Activated CD4-positive, alpha-beta T cell treated with anti-CD3 and anti-CD28 coated beads for 24 hours (primary cell): Measurements from ENCODE around the gene AOX1.
"Not testable (repeated sequence)": the region's sequence is repeated elsewhere in the genome, so short reads cannot be mapped to it uniquely, and the experiment has no call there.

Experiments
- DNase-seq, 2 donors: peaks; one replicate each; pipeline ENCODE4 v3.0.0-alpha.2; 2020; ENCODE audit warnings: low read depth in 2 of 2

Gene AOX1

DNA sequence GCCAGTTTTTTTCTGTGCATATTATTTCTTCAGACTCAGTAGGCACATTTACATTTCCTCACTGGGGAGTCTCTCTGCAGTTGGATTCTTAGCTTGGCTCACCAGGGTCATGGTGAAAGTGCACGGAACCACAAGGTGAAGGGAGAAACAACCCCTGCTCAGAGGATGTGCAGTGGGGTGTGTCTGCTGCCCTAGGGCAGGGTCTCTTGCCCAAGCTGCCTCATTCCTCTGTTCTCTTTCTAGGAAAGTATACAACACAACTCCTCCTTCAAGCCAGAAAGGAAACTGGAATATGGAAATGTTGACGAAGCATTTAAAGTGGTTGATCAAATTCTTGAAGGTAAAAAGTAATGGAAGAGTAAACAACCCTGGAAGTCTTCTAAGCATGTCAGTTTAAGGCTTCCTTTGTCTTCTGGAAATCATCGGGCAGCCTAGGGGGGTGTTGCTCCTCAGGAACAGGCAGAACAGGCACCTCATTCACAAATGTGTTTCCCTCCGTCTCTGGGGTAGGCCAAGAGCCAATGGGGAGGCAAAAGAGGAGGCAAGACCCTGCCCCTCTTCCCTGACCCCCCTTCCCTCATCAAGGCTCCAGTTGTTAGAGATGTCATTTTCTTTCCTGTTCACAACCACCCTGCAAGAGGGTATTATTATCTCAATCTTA is 41.4 kb downstream of the AOX1 start:
- DNase-seq, result no peak

DNA sequence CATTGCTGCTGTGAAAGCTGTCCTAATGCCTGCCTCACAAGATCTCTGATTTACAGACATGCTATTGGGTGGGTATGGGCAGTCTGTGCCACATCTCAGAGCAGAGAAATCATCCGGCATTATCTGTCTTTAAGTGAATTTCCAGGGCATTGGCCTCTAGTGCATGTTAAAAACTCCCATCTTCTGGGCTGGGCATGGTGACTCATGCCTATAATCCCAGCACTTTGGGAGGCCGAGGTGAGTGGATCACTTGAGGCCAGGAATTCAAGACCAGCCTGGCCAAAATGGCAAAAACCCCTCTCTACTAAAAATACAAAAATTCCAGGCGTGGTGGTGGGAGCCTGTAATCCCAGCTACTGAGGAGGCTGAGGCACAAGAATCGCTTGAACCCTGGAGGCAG is 42.6 kb downstream of the AOX1 start:
- DNase-seq, result not testable (repeated sequence)

DNA sequence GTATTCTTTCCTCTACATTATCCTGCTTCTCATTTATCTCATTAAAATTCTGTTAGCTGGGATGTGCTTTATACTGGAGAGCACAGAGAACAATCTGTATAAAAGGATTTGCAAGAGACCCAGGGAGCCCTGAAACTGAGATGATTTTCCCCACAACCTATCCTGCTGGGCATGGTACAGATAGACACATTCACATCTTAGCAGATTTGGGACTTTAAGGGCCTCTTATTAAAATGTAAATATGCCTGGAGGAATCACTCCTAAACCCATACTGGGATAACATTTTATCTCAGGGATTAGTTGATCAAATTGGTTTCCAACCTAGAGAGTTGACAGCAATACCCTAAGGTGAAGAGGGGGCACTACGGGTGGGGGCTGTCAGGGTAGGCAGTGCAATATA is 45.5 kb downstream of the AOX1 start:
- DNase-seq, result no peak

DNA sequence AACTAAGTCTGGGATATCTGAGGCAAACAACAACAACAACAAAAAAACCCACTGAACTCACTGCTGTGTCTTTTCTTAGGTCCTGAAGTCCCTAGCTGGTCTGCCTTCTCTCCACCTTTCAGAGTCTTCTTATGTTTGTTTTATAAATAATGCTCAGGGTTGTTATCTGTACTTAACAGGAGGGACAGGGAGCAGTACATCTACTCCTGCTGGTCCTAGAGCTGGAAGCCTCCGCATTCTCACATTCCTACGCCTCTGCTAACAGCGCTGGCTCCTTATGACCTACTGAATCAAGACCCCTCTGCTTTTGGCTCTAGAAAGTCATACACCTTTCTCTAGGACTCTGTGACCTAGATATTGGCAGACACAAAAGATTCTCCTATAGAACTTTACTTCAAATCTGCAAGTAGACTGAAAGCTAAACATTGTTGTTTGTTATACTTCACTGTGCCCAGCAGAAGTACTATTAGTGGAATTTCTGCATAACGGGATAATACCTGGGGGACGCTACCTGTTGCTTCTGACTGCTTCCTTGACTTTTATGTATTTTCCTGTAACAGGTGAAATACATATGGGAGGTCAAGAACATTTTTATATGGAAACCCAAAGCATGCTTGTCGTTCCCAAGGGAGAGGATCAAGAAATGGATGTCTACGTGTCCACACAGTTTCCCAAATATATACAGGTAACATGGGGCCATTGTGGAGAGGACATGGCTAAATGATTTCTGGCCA is 48.6 kb downstream of the AOX1 start:
- DNase-seq, result no peak

DNA sequence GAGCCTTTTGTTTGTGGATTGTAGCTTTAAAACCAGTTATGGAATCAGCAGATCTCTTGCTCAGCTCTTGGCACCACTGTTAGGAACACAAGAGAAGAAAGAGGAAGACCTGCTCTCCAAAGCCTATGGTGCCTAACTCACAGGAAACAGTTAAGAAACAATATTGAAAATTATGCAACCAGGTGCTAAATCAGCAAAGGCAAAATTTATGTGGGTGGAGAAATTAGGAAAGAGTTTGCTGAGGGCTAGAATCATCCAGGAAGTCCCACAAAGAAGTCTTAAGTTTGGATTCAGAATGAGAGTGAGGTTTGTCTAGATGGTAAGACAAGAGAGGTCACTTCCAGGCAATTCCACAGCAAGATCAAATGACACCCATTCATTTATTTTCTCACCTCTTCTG is 49.4 kb downstream of the AOX1 start:
- no peak for DNase-seq

DNA sequence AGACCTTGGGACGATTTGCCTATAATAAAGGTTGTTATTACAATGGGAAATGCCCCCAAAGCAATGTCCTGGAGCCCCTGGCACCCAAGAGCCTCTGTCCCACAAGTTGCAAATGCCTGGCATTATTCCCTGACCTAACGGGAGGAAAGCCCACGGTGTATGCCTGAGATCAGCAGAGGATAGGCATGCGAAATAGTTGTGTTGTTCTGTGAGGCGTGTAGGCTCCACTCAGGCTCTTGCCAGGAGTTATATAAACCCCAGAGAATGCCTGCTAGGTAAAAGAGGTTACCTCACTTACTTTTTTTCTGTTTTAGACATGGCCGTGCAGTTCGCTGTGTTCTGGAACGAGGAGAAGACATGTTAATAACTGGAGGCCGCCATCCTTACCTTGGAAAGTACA is 52.1 kb downstream of the AOX1 start:
- no peak for DNase-seq

DNA sequence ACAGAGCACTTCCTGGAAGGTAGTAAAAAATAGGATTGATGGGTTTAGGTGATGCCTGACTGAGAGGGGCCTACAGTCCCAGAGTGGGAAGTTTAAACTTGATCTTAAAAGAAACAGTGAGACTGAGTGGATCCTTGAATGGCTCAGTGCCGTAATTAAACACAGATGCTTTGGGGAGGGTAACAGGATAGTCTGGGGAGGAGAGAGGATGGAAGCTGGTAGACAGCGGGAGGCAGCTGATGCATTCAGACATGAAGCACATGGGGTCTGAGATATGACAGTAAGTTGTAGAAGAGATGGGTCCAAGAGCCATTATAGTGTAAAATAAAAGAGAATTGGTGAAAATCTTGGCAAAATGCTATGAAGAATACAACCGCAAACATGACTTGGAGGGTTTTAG is 54.4 kb downstream of the AOX1 start:
- no peak for DNase-seq

DNA sequence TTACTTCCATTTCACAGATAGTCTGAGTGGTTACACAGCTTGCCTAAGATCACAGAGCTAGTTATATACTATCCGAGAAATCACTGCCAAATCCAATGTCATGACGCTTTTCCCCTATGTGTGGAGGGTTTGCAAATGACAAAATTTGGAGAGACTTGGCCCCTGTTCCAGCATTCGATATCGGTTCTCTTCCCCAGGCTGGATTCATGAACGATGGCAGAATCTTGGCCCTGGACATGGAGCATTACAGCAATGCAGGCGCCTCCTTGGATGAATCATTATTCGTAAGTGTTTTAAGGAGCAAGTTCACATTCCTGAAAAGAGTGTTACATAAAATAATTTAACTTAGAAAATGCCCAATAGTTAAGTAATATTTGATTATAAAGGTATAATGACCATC is 55.1 kb downstream of the AOX1 start:
- no peak for DNase-seq

DNA sequence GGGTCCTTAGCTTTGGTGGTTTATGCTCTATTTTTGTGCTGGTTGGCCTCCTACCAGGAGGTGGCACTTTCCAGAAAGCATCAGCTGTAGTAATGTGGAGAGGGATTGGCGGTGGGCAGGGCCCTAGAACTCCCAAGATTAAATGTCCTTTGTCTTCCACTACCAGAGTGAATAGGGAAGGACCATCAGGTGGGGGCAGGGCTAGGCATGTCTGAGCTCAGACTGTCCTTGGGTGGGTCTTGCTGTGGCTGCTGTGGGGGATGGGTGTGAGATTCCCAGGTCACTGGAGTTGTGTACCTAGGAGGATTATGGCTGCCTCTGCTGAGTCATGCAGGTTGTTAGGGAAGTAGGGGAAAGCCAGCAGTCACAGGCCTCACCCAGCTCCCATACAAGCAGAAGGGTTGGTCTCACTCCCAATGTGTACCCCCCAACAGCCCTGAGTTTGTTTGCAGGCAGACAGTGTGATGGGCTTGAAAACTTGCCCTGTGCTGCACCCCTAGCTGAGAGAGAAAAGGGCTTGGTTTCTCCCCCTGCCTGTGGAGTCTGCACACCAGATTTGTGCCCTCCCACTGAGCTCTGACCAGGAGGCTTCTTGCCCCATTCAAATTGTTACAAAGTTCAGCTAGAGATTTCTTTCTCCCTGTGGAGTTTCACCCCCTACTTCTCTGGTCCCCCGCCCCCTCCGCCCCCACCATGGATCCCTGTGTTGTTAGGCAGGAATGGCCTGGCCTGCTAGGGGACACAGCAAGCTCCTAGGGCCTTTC is 62.9 kb downstream of the AOX1 start:
- DNase-seq, result not testable (repeated sequence)

DNA sequence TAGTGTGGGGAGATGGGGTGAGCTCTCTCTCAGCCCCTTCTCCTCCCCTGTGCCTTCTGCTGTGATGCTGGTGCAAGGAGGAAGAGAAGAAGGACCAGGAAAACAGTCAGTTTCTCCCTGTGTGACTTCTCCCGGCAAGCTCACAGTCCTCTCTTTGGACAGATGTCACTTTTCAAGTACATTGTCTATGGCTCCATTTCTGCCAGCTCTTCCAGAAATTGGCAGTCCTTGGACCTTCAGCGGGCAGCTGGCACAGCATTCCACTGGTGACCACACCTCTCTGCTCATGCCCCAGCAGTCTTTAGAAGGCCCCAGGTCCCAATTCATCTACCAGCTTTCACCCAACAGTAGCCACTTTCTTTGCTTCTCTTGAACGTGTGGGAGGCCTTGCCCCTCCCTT is 63.9 kb downstream of the AOX1 start:
- no peak for DNase-seq

DNA sequence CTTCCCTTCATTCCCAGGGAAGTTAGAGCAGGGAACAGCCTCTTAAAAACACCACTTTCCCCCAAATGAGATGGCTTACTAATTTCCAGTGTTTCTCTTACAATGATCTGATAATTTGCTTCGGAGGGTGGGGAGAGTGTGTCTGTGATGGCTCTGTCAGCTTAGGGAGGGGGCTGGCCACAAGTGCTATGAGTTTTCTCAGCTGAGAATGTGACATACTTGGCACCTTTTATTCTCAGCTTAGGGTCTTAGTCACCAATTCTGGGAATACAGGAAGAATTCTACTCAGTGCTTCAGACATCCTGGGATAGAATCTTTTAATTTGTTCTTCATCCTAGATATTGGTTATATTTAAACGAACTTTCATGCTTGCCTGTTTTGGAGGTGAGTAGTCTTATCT is 64.4 kb downstream of the AOX1 start:
- no peak for DNase-seq

DNA sequence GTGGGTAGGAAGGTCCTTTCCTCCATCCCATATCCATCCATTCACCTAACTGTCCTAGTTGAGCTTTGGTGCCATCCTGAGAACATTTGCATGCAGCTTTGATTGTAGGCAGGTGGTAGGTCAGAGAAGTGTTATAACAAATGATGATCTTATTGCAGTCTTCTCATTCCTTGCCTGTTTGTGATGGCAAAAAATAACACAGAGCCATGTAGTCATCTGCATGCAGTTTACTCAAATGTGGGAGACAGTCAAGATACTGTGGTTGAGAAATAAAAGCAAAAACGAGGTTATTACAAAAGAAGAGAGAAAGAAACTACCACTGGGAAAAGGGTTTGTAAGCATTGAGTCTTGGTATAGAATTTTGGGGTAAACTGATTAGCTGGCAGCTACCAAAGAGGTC is 66.3 kb downstream of the AOX1 start:
- DNase-seq, result no peak

DNA sequence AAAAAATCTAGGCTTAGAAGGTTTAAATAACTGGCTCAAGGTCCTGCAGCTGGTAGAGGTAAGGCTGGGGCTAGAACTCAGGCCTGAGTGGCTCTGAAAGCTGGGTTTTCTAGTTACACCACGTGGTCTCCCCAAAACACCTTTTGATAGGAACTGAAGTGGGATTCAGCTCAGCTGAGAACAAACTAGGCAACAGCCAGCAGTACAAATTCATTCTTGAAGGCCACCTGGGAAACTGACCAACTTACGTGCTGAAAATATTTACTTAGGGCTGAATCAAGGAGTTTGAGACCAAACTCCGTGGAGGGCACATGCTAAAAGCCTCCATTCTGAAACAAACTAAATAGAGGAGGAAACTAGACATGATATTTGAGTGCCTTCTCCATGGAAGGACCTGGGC is 67.2 kb downstream of the AOX1 start:
- no peak for DNase-seq

DNA sequence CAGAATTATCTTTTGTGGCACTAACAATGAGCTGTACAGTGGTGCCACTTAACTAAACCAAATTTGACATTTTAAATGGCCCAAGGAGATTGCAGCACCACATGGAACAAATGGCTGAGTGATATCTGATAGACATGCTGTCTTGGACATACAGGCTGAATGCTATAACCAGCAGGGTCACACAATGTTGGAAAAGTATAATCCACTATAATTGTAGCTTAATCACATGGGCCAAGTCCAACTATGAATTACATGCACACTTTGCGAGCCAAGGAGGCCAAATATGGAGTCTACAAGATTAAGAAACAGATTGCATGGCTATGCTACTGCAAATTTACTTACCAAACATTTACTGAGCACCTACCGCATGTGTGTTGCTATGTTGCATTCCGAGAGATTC is 69.0 kb downstream of the AOX1 start:
- DNase-seq, result no peak

DNA sequence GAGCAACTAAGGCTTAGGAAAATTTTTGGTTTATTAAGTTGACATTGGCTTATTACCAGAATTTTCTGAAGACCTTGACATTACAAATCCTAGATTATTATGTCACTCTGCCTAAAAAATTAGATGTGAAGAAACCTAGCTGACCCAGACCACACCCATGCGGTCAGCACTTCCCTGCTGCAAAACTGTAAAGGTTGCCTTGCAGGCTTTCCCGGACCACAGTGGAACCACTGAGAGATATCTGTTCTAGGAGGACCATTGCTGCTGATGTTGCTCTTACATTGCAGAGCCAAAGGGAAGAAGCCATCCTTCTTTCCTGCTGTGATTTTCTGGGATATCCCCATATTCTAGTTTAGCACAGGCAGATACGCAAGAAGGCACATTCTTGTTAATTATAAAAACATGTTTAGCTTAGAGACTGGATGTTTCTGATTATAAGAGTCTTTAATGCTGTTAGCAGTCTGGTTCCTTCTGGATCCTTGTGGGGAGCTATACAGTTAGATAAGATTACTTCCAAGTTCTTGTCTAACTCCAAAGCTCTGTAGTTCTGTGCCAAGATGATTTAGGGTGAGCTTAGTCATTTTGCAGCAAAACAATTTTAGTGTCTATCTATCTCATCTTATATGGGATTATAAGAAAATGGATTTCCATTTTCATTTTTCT is 70.2 kb downstream of the AOX1 start:
- DNase-seq, result no peak

DNA sequence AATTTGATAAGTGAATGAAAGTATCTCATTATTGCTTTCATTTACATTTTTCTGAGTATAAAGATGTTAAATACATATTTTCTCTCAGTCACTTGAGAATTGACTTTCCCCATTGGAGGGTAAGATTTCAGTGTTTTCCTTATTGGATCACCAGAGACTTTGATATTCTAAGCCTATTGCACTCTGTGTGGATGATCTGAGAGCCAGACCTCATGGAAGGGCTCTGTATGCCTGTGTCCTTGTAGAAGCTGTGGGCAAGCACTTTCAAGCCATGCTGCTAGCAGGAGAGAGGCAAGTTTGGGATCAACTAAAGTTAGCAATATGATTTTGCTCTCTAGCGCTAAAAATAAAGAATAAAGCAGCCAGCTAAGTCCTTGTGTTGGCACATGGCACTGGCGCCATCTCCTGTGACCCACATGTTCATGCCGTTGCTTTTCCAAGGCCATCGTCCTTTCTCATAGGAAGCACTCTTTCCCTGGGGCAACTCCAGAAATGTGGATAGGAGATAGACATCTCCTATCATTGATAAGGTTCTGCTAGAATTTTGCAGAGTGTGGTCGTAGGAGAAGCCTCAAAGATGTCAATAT is 72.6 kb downstream of the AOX1 start:
- no peak for DNase-seq

DNA sequence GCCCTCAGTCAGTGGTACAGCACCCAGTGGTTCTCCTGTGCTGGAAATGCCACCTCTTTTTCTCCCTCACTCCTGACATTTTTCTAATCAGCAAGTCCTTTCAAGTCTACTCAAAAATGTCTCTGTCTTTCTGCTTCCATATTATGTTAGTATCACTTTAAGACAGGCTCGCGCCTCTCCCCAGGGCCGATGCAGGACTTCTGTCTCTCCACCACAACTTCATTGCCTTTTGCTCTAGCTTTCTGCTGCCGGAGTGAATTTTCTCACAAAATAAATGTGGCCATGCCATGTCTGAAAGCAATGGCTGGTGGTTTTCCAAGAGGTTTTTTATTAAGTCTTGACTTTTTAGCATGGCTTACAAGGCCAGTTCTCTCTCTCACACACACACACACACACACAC is 73.6 kb downstream of the AOX1 start:
- DNase-seq, result no peak

DNA sequence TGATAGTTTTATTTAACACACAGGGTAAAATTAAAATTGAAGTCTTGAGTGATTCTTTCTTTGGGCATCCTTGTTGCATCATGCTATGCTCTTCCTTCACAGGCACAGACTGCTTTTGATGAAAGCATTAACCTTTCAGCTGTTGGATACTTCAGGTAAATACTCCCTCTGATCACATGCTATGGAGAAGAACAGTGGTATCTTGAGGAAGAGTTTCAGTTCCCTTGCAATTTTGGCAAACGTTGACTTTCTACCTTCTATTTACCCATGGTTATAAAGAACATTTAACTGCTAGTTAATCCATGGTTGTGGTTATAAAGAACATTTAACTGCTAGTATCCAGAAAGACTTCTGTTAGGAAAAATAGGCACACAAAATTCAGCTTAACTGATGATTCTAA is 75.7 kb downstream of the AOX1 start:
- no peak for DNase-seq

DNA sequence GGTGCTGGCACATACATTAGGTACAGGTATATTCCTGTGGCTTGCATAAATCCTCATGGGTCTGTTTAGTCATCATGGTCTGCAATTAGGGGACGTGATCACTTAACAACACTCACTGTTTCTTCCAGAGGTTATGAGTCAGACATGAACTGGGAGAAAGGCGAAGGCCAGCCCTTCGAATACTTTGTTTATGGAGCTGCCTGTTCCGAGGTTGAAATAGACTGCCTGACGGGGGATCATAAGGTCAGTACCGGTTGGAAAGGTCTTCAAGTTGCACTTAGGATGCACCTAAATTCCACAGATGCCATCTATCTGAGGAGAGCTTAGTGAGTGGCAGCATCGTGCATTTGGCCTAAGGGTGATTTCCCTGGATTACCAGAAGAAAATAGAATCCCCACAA is 76.9 kb downstream of the AOX1 start:
- no peak for DNase-seq

DNA sequence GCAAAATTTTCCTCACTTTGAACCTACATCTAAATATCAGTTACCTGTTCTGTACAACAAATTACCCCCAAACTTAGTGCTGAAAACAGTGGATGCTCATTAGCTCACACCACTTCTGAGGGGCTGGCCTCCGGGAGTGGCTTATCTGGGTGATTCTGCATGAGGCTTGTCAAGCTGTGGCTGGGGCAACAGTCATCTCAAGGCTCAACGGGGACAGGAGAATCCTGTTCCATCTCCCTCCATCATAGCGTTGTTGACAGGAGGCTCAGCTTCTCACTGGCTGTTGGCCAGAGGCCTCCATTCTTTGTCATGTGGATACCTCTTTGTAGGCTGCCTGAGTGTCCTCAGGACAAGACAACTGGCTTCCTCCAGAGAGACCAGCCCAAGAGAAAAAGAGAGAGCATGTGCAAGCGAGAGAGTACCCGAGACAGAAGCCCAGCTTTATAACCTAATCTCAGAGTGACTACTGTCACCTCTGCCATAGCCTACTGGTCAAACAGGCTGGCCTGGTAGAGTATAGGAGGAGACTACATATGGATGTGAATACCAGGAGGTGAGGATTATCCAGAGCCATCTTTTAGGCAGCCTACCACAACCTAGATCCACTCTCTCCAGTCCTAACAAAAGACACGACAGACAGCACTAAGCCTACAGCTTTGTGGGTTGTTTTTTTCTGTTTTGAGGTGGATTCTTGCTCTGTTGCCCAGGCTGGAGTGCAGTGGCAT is 79.1 kb downstream of the AOX1 start:
- no peak for DNase-seq

DNA sequence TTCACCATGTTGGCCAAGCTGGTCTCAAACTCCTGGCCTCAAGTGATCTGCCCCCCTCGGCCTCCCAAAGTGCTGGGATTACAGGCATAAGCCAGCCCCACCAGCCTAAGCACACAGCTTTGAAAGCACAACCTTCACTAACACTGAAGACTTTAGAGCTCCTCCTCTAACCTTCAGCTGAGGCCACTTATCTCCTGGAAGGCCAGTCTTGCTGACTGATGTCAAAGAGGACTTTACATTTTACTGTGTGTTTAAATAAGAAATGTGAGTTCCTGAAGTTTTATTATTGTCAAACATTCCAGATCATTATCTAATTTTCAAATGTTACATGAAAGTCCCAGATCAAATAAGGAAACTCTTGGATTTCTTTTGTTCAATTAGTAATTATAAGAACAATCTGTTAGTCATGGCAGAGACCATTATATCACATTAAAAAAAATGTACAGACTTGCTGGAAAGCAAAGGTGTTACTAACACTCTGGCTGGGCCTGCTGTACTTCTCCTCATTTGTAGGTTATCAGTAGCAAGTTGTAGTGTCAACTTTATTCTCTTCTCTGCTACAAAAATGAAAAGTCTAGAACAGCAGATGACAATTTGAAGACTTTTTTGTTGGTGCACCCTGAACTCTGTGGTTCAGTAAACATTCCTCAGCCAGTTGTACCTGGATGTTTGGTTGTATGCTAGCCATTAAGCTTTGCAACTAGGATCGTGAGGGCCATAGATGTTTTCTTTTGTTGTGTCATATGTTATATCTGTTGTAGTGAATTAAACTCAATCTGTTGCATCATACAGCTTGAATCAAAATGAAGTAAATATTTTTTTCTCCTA is 80.0 kb downstream of the AOX1 start:
- no peak for DNase-seq
